ENCODE measurements around the gene CUX1. TPM values are rescaled to one million over a fixed set of nuclear protein-coding genes. Genes with fewer than 3 reads are reported as not detected.

The CUX1 gene
- total RNA-seq, 2 donors from 2014 or later, result 122 to 131 TPM

GRCh38 chr7:101939136-101939695, 121.8 kb downstream of the CUX1 start:
- intact Hi-C loops (cut with DNase I, micrococcal nuclease), result no loop called here
- DNase-seq (no peak), ATAC-seq (no peak)

GRCh38 chr7:101940151-101940550, 122.7 kb downstream of the CUX1 start:
- intact Hi-C loops (cut with DNase I, micrococcal nuclease), result no loop called here
- ATAC-seq (no peak), DNase-seq (no peak)

GRCh38 chr7:101940830-101941229, 123.4 kb downstream of the CUX1 start:
- ATAC-seq, result peak; percentile 42

GRCh38 chr7:101941481-101942383, 124.3 kb downstream of the CUX1 start:
- ATAC-seq, result peak; percentile 87
- intact Hi-C loops (cut with DNase I, micrococcal nuclease), result no loop called here
- peak; percentile 57 to 79 for DNase-seq

More at GRCh38 chr7:101940830-101941229, 123.4 kb downstream of the CUX1 start:
- DNase-seq, result peak; percentile 63 to 66
- intact Hi-C loops (cut with DNase I, micrococcal nuclease), result no loop called here

GRCh38 chr7:101942603-101943210, 125.3 kb downstream of the CUX1 start:
- DNase-seq (peak; percentile 71 to 83), ATAC-seq (peak; percentile 79)
- intact Hi-C loops (cut with DNase I, micrococcal nuclease), result no loop called here

- DNase-seq (no peak), ATAC-seq (no peak)
- intact Hi-C loops (cut with DNase I, micrococcal nuclease), result no loop called here
Measured at GRCh38 chr7:101943306-101943705, 125.9 kb downstream of the CUX1 start.

- DNase-seq, result no peak
- no peak for ATAC-seq
Measured at GRCh38 chr7:101943889-101944600, 126.6 kb downstream of the CUX1 start.

GRCh38 chr7:101944611-101945010, 127.2 kb downstream of the CUX1 start:
- ATAC-seq (no peak), DNase-seq (no peak)
- intact Hi-C loops (cut with DNase I, micrococcal nuclease), result no loop called here

More at GRCh38 chr7:101943889-101944600, 126.6 kb downstream of the CUX1 start:
- intact Hi-C loops (cut with DNase I, micrococcal nuclease), result no loop called here

GRCh38 chr7:101945034-101945758, 127.8 kb downstream of the CUX1 start:
- no peak for ATAC-seq

GRCh38 chr7:101947899-101948298, 130.5 kb downstream of the CUX1 start:
- intact Hi-C loops (cut with DNase I, micrococcal nuclease), result no loop called here
- DNase-seq (no peak), ATAC-seq (no peak)

More at GRCh38 chr7:101945034-101945758, 127.8 kb downstream of the CUX1 start:
- DNase-seq, result no peak
- intact Hi-C loops (cut with DNase I, micrococcal nuclease), result no loop called here

GRCh38 chr7:101948650-101949049, 131.2 kb downstream of the CUX1 start:
- no peak for ATAC-seq
- DNase-seq, result no peak
- intact Hi-C loops (cut with DNase I, micrococcal nuclease), result no loop called here

GRCh38 chr7:101950450-101951119, 133.2 kb downstream of the CUX1 start:
- DNase-seq (no peak), ATAC-seq (no peak)
- intact Hi-C loops (cut with DNase I, micrococcal nuclease), result no loop called here

- DNase-seq (no peak), ATAC-seq (peak; percentile 64)
- intact Hi-C loops (cut with DNase I, micrococcal nuclease), result no loop called here
Measured at GRCh38 chr7:101951757-101952156, 134.3 kb downstream of the CUX1 start.

GRCh38 chr7:101952355-101953247, 135.2 kb downstream of the CUX1 start:
- no peak for DNase-seq
- intact Hi-C loops (cut with DNase I, micrococcal nuclease), result no loop called here

GRCh38 chr7:101953248-101953819, 135.9 kb downstream of the CUX1 start:
- DNase-seq (peak in 1 of 2 donors; percentile 64), ATAC-seq (no peak)
- intact Hi-C loops (cut with DNase I, micrococcal nuclease), result no loop called here

More at GRCh38 chr7:101952355-101953247, 135.2 kb downstream of the CUX1 start:
- ATAC-seq, result no peak

GRCh38 chr7:101954499-101954898, 137.1 kb downstream of the CUX1 start:
- ATAC-seq (no peak), DNase-seq (no peak)
- intact Hi-C loops (cut with DNase I, micrococcal nuclease), result no loop called here

- DNase-seq (no peak), ATAC-seq (no peak)
- intact Hi-C loops (cut with DNase I, micrococcal nuclease), result no loop called here
Measured at GRCh38 chr7:101956130-101956529, 138.7 kb downstream of the CUX1 start.
